Common myeloid progenitor, CD34-positive (primary cell): ENCODE data around the gene AKAP6.

Experiments used
- CTCF ChIA-PET: fragments of 350-600 bp; sonication (Branson Sonifier 250); formaldehyde crosslinking; loops from one replicate; lab custom pipeline; 2021; ENCODE audit warnings: antibody characterized with exemption; lab: Charles Lee
- POLR2A ChIA-PET: fragments of 350-600 bp; sonication (Branson Sonifier 250); formaldehyde crosslinking; loops from one replicate; lab custom pipeline; 2021; ENCODE audit warnings: antibody characterized with exemption; lab: Charles Lee
- DNase-seq, 3 donors: peaks; one replicate each; pipeline versions ENCODE4 v3.0.0 to v3.0.0-alpha.2; 2013
- H3K27ac ChIP-seq, 2 experiments: 1 replicate in 1 of 2; 2 replicates in 1 of 2; pipeline ENCODE4 v1.7.0; 2013; ENCODE audit warnings: inconsistent platforms in 2 of 2, low read length in 2 of 2, mild to moderate bottlenecking in 2 of 2, low read depth in 1 of 2, moderate library complexity in 1 of 2; ENCODE audit not compliant: severe bottlenecking in 2 of 2, insufficient read depth in 1 of 2, poor library complexity in 1 of 2
- H3K27me3 ChIP-seq, 5 experiments: replicated peaks in 2 of 5; 1 replicate in 3 of 5; 2 replicates in 2 of 5; pipeline versions ENCODE4 v1.6.1 to v1.7.0; 2013; ENCODE audit warnings: low read length in 4 of 5, mild to moderate bottlenecking in 2 of 5, moderate library complexity in 2 of 5, inconsistent platforms in 1 of 5; ENCODE audit not compliant: insufficient read depth in 5 of 5, control insufficient read depth in 4 of 5
- H3K36me3 ChIP-seq, 4 experiments: 1 replicate in 2 of 4; 2 replicates in 2 of 4; pipeline versions ENCODE4 v1.6.1 to v1.7.0; 2013; ENCODE audit warnings: low read length in 3 of 4, control low read depth in 1 of 4, mild to moderate bottlenecking in 1 of 4; ENCODE audit not compliant: control insufficient read depth in 4 of 4, insufficient read depth in 4 of 4
- H3K4me1 ChIP-seq, 4 experiments: 1 replicate in 3 of 4; 2 replicates in 1 of 4; pipeline versions ENCODE4 v1.6.1 to v1.7.1; 2013; ENCODE audit warnings: low read length in 3 of 4, mild to moderate bottlenecking in 3 of 4, control low read depth in 1 of 4, inconsistent platforms in 1 of 4, moderate library complexity in 1 of 4; ENCODE audit not compliant: control insufficient read depth in 4 of 4, insufficient read depth in 4 of 4; ENCODE audit errors: control extremely low read depth in 1 of 4
- H3K4me3 ChIP-seq, 7 experiments: 1 replicate in 4 of 7; 2 replicates in 3 of 7; pipeline versions ENCODE4 v1.5.1 to v1.7.0; 2013; ENCODE audit warnings: mild to moderate bottlenecking in 7 of 7, low read length in 6 of 7, moderate library complexity in 6 of 7, inconsistent platforms in 2 of 7, low read depth in 2 of 7, control low read depth in 1 of 7; ENCODE audit not compliant: insufficient read depth in 4 of 7, control insufficient read depth in 1 of 7; ENCODE audit errors: extremely low read depth in 1 of 7
- H3K9me3 ChIP-seq, 5 experiments: 1 replicate in 4 of 5; 2 replicates in 1 of 5; pipeline versions ENCODE4 v1.6.1 to v1.7.1; 2013; ENCODE audit warnings: low read length in 4 of 5, mild to moderate bottlenecking in 2 of 5, inconsistent platforms in 1 of 5, low read depth in 1 of 5, moderate library complexity in 1 of 5; ENCODE audit not compliant: control insufficient read depth in 4 of 5, insufficient read depth in 2 of 5; ENCODE audit errors: control extremely low read depth in 1 of 5
- WGBS: methylation state at CpG from one replicate; pipeline ENCODE4 v1.1.5; 2013; ENCODE audit not compliant: insufficient coverage; 5-methylcytosine and 5-hydroxymethylcytosine counted together

The AKAP6 gene

GRCh38 chr14:32754209-32754608 is 425.1 kb downstream of the AKAP6 start:
- Histone ChIP-seq H3K27me3 (no peaks in the 10 kb centered on the region), H3K9me3 (peaks cover 2 to 15% (median 12%) of the 10 kb centered on the region in 5 experiments), H3K36me3 (no peaks in the 10 kb centered on the region), H3K4me3 (no peak overlapping the region), H3K27ac (no peak overlapping the region), H3K4me1 (no peaks in the 10 kb centered on the region)
- ChIA-PET CTCF (no interaction called here), POLR2A (no interaction called here)
- no peak for DNase-seq
- WGBS = no CpG with 5 or more reads among the region's 1 CpG

- peaks cover 5 to 15% (median 12%) of the 10 kb centered on the region in 5 experiments for H3K9me3 ChIP-seq
- H3K4me3 ChIP-seq = no peak overlapping the region
- no peaks in the 10 kb centered on the region for H3K27me3 ChIP-seq
- H3K36me3 ChIP-seq = no peaks in the 10 kb centered on the region
- WGBS = 100% methylated on average over 1 of the region's 1 CpG
- POLR2A ChIA-PET = no interaction called here
- no peaks in the 10 kb centered on the region for H3K4me1 ChIP-seq
- no peak for DNase-seq
- no peak overlapping the region for H3K27ac ChIP-seq
- CTCF ChIA-PET = no interaction called here
These were observed 427.1 kb downstream of the AKAP6 start for GRCh38 chr14:32756173-32756572.

- Histone ChIP-seq H3K36me3 (no peaks in the 10 kb centered on the region), H3K4me3 (no peak overlapping the region), H3K27ac (no peak overlapping the region), H3K4me1 (no peaks in the 10 kb centered on the region), H3K27me3 (no peaks in the 10 kb centered on the region), H3K9me3 (peaks cover 5 to 15% (median 12%) of the 10 kb centered on the region in 5 experiments)
- 100% methylated on average over 2 of the region's 3 CpGs for WGBS
- ChIA-PET CTCF (interaction anchor here (1.0 kb wide), 1 partner anchor 10 kb away, joined by 3 read pairs; no protein-coding TSS in a partner anchor), POLR2A (no interaction called here)
- no peak for DNase-seq
These were observed 427.7 kb downstream of the AKAP6 start for GRCh38 chr14:32756775-32757174.

GRCh38 chr14:32757568-32757967 is 428.5 kb downstream of the AKAP6 start:
- ChIA-PET POLR2A (no interaction called here), CTCF (interaction anchor here (1.0 kb wide), 1 partner anchor 9 kb away, joined by 3 read pairs; no protein-coding TSS in a partner anchor)
- no peak overlapping the region for H3K27ac ChIP-seq
- 97% methylated on average over 3 of the region's 4 CpGs for WGBS
- H3K36me3 ChIP-seq = no peaks in the 10 kb centered on the region
- H3K9me3 ChIP-seq = peaks cover 5 to 15% (median 12%) of the 10 kb centered on the region in 5 experiments
- H3K27me3 ChIP-seq = no peaks in the 10 kb centered on the region
- no peak for DNase-seq
- no peaks in the 10 kb centered on the region for H3K4me1 ChIP-seq
- H3K4me3 ChIP-seq = no peak overlapping the region

DNA sequence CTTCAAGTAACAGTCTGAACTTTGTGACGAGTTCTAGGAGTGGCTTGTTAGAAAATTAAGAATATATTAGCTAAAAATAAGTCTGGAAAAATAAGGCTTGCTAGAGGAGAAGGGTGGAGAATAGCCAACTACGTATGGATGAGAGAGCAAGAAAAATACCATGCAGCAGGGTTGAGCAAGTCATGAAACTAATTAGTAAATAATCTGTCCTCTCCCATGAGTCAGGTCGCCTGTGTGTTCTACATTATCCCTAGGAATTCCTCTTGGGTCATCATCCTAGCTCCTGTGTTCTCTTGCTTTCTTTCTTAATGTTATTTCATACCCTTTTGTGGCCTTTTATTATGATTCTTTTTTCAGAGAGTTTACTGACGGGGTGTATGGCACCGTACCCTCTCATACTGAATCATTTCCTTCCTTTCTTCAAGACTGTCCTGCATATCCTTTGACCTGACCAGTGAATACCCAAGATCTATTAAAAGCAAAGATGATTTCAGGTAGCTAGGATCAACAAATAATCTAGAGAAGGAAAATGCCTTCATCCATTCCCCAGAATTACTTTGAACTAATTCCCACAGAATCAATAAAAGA is 432.4 kb downstream of the AKAP6 start:
- WGBS = 85% methylated on average over 2 of the region's 5 CpGs
- CTCF ChIA-PET = no interaction called here
- no peak for DNase-seq
- Histone ChIP-seq H3K9me3 (peaks cover 0 to 3% (median 2%) of the 10 kb centered on the region in 5 experiments), H3K27me3 (no peaks in the 10 kb centered on the region), H3K36me3 (no peaks in the 10 kb centered on the region), H3K4me3 (no peak overlapping the region), H3K27ac (no peak overlapping the region), H3K4me1 (no peaks in the 10 kb centered on the region)
- POLR2A ChIA-PET = no interaction called here

DNA sequence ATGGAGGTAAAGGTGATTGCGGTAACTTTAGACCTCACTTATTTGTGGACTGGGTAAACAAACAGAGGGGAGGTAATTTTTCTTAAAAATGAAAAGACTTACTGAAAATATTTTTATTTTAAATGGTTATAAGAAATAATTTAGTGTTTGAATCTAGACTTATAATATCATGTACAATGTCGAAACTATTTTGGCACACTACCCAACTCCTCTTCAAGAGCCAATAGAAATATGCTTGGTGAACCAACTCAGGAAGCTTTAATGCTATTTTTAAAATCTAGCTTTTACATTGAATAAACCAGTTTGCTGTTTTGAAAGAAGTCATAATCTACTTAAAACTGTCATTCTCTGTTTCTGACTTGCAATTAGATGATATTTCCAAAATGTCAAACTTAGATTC is 433.8 kb downstream of the AKAP6 start:
- no CpG with 5 or more reads among the region's 2 CpGs for WGBS
- ChIA-PET POLR2A (no interaction called here), CTCF (no interaction called here)
- no peaks in the 10 kb centered on the region for H3K27me3 ChIP-seq
- H3K4me3 ChIP-seq = no peak overlapping the region
- no peaks in the 10 kb centered on the region for H3K36me3 ChIP-seq
- no peaks in the 10 kb centered on the region for H3K4me1 ChIP-seq
- H3K27ac ChIP-seq = no peak overlapping the region
- peaks cover 0 to 2% (median 0%) of the 10 kb centered on the region in 5 experiments for H3K9me3 ChIP-seq
- DNase-seq = no peak

- CTCF ChIA-PET = no interaction called here
- Histone ChIP-seq H3K4me3 (no peak overlapping the region), H3K36me3 (no peaks in the 10 kb centered on the region), H3K27ac (no peak overlapping the region), H3K4me1 (no peaks in the 10 kb centered on the region), H3K9me3 (peaks cover 0 to 2% (median 0%) of the 10 kb centered on the region in 5 experiments), H3K27me3 (no peaks in the 10 kb centered on the region)
- WGBS = no CpG with 5 or more reads among the region's 1 CpG
- DNase-seq = no peak
- POLR2A ChIA-PET = interaction anchor here (0.6 kb wide), 1 partner anchor 151 kb away, joined by 3 read pairs; no protein-coding TSS in a partner anchor
These were observed 434.6 kb downstream of the AKAP6 start for GRCh38 chr14:32763673-32764072.
